Glomerular endothelial cell (primary cell): ENCODE results near the gene ESR1. TPM values are rescaled to one million over a fixed set of nuclear protein-coding genes. Genes with fewer than 3 reads are reported as not detected.
A peak's percentile ranks its signal among the peaks of the same experiment; 100 is the strongest.
"Not testable (repeated sequence)": the region's sequence is repeated elsewhere in the genome, so short reads cannot be mapped to it uniquely, and the experiment has no call there.

Experiments
- DNase-seq: peaks from one replicate; pipeline ENCODE4 v3.0.0-alpha.2; 2011; ENCODE audit warnings: low read depth, low spot score; ENCODE audit errors: extremely low read depth
- total RNA-seq: library from RNA; depleted of rRNA; stranded (reverse); fragments of >200 nt; gene quantifications from 2 replicates; pipeline ENCODE4 v1.2.3, GENCODE V29; 2015

Gene ESR1
- total RNA-seq, 1 donor from 2014 or later: not detected

DNA sequence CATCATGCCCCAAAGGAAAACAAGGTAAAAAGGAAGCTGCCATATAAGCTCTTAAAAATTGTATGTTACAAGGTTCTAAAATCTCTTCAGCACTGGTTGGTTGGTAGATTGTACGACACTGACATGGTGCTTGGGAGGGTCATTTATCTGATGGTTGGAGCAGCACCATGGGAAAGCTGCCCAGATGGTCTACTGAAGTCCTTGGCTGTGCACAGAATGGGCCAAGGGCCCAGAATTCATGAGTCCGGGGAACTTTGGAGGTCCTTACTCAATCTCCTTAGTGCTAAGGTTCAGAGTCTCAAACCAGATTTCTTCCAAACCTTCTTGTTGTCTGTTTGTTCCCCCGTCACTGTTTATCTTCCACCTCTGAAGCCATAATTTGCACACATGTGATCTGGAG is 314.4 kb downstream of the ESR1 start:
- no peak for DNase-seq

DNA sequence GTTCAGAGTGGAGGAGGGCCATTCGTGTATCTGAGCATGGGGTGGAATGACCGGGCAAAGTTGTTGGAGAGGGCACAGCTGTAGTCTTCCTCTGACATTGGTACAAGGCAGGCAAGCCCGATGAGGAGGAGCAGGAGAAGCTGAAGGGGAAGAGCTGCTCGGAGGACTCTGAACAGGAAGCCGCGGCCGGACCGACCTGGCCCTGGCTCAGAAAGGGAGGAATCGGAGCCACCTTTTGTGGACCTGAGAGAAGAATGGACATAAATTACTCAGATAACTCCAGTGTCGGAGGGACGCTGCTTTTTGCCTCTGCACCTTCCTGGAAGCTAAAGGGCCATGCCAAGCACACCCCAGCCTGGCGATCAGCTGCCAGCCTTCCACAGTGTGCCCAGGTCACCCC is 315.0 kb downstream of the ESR1 start:
- DNase-seq: no peak

DNA sequence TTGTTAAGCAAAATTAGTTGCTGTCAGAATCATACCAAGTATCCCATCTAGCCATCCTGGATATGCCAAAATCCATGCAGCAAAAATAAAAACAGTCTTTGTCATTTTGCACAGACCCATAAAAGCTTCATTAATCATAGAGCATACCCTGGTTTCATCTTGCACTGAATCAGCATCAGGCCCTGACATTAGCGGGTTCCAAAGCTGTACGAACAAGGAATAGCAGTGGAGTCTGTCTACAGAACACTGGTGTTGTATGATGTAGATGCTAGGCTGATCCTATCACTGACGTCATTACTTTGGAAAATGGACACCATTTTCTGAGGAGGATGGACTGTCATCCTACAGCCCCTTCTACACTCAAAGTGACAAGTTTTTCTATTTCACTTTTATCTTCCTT is 315.6 kb downstream of the ESR1 start:
- no peak for DNase-seq

DNA sequence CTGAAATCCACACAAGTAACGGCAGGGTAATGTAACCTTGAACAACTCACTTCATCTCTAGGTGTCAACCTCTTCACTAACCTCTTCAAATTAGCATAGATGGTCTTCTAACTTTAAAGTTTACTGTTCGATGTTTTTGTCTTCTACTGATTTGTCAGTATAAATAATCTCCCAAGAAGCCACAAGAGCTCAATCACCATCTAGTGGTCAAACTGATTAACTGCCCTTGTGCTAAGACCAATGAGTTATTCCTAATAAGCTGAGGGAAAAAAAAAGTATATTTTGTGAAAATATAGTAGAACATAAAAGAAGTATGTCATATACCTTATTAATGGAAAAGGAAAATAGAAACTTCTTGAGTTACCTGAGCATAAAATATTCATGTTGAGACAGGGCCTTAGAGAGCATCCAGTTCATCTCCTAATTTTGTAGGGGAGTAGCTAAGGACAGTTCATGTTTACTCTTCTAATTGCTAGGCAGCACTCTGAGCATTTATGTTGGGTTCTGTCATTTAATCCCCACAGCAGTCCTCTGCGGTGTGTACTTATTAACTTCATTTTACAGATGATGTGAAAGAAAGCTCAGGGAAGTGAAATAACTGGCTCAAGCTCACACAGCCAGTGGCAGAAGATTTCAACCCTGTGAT is 317.1 kb downstream of the ESR1 start:
- peak; percentile 68 for DNase-seq

DNA sequence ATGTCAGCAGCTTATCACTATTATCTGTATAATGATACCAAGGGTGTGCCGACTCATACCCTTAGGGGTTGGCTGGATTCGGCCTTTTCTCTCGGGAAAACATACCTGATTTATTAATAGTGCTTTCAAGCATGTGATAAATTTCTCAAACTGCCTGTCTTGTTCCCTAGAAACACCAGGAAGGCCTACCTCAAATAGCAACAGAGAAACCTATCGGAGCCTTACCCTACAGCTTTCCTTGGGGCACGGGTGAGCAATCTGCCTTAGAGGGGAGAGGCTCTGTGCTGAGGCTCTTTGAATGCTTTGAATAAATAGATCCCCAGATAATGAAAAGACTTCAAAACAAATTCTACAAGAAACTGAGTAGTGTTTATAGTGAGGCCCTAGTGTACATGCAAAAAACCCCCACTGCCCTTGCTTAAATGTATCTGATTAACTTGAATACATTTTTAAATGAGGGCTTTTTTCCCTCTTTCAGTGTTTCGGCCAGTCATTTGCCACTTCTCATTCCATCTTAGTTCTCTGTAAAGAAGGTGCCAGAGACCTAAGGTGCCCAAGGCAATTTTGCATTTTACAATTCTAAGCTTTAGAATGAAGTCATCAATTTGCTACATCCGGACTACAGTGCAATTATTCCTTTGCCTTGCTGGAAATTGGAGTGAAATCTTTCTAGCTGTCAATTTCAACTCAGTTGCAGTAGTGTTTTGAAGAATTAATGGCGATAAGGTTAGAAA is 320.1 kb downstream of the ESR1 start:
- no peak for DNase-seq

DNA sequence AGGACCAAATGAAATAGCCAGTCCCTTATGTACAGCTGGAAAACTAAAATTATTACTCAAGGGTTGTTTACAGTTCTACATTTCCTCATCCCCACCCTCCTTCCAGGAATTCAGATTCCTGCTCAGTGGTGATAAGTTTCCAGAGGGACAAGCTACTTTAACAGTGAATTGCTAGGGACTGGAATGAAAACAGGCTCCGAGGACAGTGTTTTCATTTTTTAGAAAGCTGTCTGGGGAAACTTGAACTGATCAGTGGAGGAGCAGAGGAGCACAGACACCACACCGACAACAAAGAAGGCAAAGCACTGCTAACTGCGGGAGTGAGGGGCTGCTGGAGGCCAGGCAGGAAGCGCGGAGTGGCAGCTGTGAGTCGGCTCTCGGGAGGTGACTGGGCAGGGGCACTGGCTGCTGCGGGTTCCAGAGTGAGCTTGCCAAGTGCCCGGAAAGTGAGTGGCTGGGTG is 322.2 kb downstream of the ESR1 start:
- DNase-seq: no peak

DNA sequence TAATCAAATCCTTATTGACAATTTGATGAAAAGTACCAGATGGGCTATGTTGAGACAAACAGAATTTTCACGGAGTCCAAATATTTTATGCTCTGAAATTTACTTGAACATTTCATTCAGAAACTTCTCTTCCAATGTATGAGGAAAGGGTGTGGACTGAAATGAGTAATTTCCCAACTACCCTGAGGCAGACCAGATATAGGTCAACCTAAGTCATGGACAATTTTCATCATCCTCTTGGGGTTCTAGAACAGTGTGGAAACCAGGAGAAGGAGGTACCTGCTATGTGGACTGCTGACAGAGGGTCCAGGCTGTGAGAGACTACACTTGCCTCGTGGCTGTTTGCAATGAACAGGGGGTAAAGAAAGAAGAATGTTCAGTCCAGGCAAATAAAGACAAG is 323.0 kb downstream of the ESR1 start:
- no peak for DNase-seq

DNA sequence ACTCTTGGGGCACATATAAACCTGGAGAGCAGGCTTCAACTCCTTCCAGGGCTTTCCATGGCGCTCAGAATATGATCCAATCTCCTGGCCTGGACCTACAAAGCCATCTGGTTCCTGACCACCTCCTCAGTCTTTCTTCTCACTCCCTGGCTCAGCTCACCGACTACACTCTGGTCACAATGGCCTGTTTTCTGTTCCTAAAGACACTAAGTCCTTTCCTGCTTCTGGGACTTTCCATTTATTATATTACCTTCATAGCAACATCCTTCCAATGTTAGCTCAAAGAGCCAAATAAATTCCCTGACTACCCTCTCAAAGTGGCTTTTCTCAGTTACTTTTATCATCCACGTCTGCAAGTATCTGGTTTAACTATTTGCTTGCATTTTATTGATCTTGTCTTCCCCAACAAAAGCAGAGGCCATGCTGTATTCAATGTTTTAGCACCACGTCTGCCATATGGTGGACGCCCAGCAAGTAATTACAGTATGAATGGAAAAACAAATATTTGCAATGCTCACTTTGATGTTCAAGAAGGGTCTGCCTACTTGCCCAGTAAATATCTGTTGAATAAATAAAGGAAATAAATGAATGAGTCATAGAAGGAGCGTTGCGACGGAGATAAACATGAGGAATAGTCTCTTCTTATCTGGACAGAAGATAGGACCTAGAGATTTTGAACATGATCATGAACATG is 328.4 kb downstream of the ESR1 start:
- DNase-seq: no peak

DNA sequence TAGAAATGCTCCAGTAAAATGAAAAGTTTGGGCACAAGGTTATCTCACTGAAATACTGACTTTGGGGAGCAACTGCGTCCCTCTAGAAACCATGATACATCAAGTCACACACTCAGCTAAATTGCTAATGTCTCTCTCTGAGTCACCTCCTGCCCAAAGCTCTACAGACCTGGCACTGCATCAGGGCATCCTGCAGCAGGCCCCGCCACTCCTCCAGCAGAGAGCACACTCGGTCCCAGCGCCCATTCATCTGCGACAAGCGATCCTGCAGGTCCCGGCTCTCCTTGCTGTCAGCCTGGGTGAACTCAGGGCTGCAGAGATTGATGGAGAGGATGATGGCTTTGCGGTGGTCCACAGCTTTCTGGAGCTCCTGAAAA is 329.0 kb downstream of the ESR1 start:
- DNase-seq: no peak

DNA sequence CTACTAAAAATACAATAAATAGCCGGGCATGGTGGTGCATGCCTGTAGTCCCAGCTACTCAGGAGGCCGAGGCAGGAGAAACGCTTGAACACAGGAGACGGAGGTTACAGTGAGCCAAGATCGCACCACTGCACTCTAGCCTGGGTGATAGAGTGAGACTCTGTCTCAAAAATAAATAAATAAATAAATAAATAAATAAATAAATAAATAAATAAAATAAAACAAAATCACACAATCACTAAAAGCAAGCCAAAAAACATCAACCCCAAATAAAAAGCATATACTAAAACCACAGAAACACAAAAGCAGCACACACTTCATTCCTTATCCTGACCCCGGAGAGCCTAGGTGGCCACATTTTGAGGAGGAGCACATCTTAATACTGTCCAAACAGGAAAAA is 330.9 kb downstream of the ESR1 start:
- not testable (repeated sequence) for DNase-seq

DNA sequence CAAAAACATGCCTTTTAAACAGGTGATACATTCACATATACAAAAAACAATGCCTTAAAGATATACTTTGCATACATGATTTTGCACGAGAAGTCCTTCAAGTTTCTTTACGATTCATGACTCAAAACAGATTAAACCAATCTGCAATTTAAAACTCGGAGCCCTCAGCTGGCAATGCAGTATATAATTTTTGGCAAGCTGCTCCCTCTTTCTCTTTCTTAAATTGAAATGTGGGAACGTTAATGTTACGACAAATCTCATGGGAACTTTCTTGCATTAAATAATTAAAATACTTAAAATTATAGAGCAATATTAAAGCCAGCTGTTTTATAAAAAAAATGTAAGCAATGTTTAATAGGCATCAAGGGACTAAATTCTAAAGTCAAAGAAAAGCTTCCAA is 334.6 kb downstream of the ESR1 start:
- no peak for DNase-seq

DNA sequence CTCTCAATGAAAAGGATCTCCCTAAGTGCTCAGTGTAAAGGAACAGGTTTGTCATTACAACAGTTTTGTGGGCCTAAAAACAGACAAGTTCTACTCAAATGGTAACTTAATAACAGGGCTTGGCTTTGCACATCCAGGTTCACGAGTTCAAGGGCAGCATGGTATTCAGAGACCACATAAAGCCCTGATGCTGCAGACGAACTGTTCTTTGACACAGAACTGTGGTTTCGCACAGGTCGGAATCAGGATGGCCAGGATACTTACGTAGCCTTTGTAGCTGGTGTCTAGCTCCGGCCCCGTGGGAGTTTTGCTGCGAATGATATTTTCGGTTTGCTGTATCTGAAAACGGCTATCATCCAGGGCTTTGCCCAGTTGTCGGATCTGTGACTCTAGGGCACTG is 335.9 kb downstream of the ESR1 start:
- no peak for DNase-seq

DNA sequence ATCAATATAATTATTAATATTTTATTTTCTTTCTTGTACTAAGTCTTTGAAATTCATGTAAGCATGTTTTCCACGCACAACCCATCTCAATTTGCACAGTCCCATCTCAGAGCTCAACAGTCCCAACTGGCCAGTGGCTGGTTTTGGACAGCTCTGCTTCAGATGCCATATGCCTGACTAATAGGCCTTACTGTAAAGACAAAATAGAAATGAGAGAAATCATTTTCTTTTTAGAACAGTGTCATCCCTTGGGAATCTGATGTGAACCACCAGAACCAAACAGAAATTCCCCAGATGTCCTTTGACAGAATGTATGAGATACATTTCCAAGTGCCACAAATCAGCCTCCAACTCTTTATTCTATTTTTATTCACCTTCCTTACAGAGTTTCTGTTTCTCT is 338.9 kb downstream of the ESR1 start:
- no peak for DNase-seq

DNA sequence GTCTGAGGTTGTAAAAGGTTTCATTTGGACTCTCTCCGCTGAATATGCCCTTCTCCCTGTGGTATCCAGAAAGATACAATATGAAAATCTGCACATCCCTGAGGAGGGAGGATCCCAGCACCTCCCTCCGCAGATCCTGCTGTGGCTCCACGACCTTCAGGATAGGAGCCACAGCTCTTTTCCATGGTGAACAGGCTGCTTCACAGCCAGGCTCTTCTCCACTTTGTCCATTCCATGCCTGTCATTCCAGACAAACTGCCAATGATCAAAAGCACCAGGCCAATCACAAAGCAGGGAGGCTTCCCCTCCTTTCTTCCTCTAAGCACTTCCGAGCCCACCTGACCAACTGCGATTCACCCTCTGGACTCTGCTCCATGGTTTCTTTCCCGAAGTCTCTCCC is 339.8 kb downstream of the ESR1 start:
- no peak for DNase-seq

DNA sequence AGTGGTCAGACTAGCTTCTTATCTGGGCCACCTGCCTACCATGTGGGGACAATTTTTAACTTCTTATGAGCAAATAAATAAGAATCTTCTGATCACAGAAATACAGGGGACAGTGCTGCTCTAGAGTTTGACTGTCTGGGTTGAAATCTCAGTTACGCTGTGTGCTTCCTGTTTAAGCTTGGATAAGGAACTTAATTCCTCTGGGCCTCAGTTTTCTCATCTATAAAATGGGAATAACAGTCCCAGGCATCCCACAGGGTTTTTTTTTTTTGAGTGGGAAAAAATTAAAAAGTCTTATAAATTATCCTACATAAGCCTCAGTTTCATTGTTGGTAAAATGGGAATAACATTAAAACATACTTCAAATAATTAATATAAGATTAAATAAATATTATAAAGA is 340.9 kb downstream of the ESR1 start:
- DNase-seq: no peak

DNA sequence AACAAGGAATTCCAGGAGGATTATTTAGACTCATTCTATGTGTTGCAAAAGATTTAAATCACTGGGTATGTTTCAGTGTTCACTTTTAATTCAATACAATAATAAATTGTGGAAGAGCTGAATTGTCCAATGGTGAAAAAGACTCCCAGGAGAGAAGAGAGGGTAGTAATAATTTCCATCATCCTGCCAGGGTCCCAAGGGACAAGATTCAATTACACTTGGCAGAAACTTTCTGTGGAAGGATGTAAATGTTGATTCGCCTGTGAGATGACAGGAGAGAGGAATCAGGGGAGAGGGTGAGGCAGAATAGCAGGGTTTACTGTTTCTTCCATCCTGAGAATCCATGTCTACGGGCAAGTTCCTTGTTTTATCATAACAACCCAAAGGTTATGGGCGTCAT is 342.7 kb downstream of the ESR1 start:
- DNase-seq: no peak

DNA sequence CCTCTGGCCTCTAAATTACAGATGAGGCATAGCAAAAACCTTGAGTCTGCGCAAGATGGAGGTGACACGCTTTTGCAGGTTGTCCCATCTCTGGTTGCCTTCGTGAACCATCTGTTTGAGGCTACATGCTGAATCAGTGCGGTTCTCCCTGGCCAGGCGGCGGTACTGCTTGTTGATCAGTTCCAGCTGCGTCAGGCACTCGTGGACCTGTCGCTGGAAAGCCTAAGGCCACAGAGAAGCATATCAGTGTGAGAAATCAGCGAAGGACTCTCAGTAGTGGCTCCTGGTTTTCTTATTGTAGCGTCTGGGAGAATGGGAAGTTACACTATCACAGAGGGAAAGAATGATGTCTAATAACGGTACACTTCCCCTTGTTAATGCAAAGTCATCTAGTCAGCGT is 344.4 kb downstream of the ESR1 start:
- DNase-seq: no peak

DNA sequence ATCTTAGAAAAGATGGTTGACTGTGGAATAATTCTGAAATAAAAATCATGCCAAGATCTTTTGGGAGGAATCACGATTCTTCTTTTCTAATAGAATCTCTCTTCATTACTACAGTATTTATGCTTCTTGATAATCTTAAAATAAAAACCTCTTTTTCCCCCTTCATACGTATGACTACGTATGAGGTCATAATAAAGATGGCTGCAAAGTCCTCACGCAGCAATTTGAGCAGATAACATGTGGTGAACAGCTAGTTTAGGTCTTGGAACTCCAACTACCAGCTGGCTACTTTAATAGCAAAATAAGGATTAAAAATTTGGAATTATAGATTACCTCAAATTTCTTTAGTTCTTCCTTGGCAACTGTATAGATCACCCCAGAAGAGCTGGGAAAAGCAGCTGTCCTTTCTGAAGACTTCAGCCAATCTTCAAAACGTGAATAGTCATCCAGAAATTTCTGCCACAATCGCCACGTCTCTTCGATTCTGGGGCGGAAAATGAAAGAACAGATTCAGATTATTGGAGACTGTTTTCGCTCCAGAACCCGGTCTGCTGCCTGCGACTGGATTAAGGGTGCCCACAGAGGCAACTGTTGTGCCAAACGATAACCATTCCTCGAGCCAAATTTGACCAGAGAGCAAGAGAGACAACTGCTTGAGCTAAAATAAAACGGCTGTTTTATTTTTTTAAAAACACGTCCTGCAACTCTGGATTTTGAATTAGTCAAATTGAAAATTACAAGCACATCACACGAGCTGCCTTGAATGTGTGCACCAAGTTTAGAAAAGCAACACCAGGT is 347.3 kb downstream of the ESR1 start:
- no peak for DNase-seq

DNA sequence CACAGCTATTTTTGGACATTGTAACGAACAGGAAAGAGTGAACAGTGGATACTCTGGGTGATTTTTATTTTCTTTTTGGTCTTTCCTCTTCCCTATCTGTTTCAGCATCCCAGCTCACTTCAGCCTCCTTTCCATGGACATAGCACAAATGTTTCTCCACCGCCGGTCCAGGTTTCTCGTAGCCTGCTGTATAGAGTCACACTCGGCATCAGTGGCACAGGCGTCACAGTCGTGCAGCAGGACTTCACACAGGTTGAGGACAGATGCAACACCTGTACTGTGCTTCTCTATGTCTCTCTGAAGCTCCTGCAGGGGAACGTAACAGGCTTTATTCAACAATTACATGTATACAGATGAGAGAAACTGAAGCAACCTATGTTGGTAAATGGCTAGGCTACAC is 348.3 kb downstream of the ESR1 start:
- DNase-seq: no peak

DNA sequence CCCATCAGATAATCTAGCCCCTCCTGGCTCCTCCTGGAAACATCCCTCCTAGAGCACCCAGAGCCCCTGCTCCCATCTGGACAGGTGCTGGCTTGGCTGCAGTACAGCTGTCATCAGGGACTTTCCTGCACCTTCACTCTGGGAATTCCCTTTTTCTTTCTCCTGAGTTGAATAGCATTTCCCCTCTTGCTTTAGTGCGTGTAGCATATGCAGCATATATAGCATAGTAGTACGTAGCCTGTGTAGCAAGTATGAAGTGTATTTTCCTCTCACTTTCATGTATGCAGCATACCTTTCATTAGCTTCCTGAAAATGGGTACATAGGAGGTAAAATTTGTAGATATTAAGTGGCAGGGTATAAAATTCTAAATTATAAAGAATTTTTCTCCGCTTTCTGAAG is 352.9 kb downstream of the ESR1 start:
- DNase-seq: no peak

DNA sequence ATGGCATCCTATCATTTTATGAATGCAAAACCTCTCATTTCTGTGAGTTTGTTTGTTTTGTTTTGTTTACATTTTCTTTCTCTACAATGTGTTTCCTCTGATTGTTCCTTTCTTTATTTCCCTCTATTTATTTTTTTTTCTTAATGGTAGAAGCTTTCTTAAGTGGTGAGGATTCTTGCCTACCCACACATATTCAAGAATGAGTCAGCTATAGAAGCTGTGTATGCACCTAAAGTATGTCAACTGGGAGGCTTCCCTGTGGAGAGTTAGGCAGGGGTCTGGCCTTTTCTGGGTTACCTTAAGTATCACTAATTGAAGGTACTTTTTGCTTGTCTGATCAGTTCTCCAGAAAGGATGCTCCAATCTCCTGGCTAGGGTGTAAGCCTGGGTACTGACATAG is 354.0 kb downstream of the ESR1 start:
- no peak for DNase-seq
